ENCODE measurements around the gene MITD1.

Gene MITD1

GRCh38 chr2:99127981-99128380, 52.9 kb downstream of the MITD1 start:
- TF ChIP-seq CTCF (IDR thresholded peaks at IDR 0.05): no peak
